H9 (cell line): ENCODE measurements around the gene ZWILCH. TPM values are rescaled to one million over a fixed set of nuclear protein-coding genes. Genes with fewer than 3 reads are reported as not detected.

Source experiments
- DNase-seq: peaks from one replicate; pipeline ENCODE4 v3.0.0-alpha.2; 2017
- H2AFZ ChIP-seq: one replicate; pipeline ENCODE4 v1.6.1; 2013; ENCODE audit warnings: mild to moderate bottlenecking, low read length, control low read depth, moderate library complexity
- H2AK5ac ChIP-seq: 2 replicates; pipeline ENCODE4 v1.6.1; 2013; ENCODE audit warnings: low read length, control low read depth, mixed read lengths; ENCODE audit not compliant: insufficient read length
- H2BK120ac ChIP-seq: one replicate; pipeline ENCODE4 v1.6.1; 2013; ENCODE audit warnings: low read depth, mild to moderate bottlenecking, low read length, control low read depth, inconsistent platforms; ENCODE audit not compliant: poor library complexity, severe bottlenecking
- H2BK12ac ChIP-seq: 2 replicates; pipeline ENCODE4 v1.6.1; 2013; ENCODE audit warnings: low read length, control low read depth, mixed read lengths, low read depth; ENCODE audit not compliant: insufficient read length
- H2BK15ac ChIP-seq: 2 replicates; pipeline ENCODE4 v1.6.1; 2013; ENCODE audit warnings: low read depth, low read length, control low read depth
- H2BK20ac ChIP-seq: one replicate; pipeline ENCODE4 v1.6.1; 2013; ENCODE audit warnings: low read depth, mild to moderate bottlenecking, low read length, control low read depth, inconsistent platforms; ENCODE audit not compliant: poor library complexity, severe bottlenecking
- H2BK5ac ChIP-seq: 2 replicates; pipeline ENCODE4 v1.6.1; 2013; ENCODE audit warnings: low read length, control low read depth, mixed read lengths; ENCODE audit not compliant: insufficient read length
- H3K14ac ChIP-seq: 2 replicates; pipeline ENCODE4 v1.6.1; 2013; ENCODE audit warnings: low read length, control low read depth; ENCODE audit not compliant: insufficient read depth
- H3K18ac ChIP-seq: 2 replicates; pipeline ENCODE4 v1.6.1; 2013; ENCODE audit warnings: low read depth, mild to moderate bottlenecking, mixed read lengths, low read length, control low read depth; ENCODE audit not compliant: insufficient read length
- H3K23ac ChIP-seq: 2 replicates; pipeline ENCODE4 v1.6.1; 2013; ENCODE audit warnings: low read length, control low read depth, mixed read lengths, low read depth; ENCODE audit not compliant: insufficient read length
- H3K23me2 ChIP-seq: 2 replicates; pipeline ENCODE4 v1.6.1; 2013; ENCODE audit warnings: low read depth, mild to moderate bottlenecking, mixed read lengths, low read length, control low read depth; ENCODE audit not compliant: insufficient read length, poor library complexity, severe bottlenecking
- H3K27ac ChIP-seq: 2 replicates; pipeline ENCODE4 v1.5.1; 2013; ENCODE audit warnings: low read length, control low read depth, mixed read lengths, low read depth; ENCODE audit not compliant: insufficient read length
- H3K27me3 ChIP-seq: 2 replicates; pipeline ENCODE4 v1.6.1; 2013; ENCODE audit warnings: low read length, control low read depth, inconsistent platforms; ENCODE audit not compliant: insufficient read depth
- H3K4ac ChIP-seq: 2 replicates; pipeline ENCODE4 v1.6.1; 2013; ENCODE audit warnings: low read depth, mild to moderate bottlenecking, control low read depth, inconsistent platforms, low read length, moderate library complexity
- H3K4me1 ChIP-seq: 2 replicates; pipeline ENCODE4 v1.6.1; 2013; ENCODE audit warnings: low read length, control low read depth, inconsistent platforms; ENCODE audit not compliant: insufficient read depth
- H3K4me2 ChIP-seq: 2 replicates; pipeline ENCODE4 v1.6.1; 2013; ENCODE audit warnings: low read length, control low read depth, mixed read lengths; ENCODE audit not compliant: insufficient read length, insufficient read depth
- H3K56ac ChIP-seq: 2 replicates; pipeline ENCODE4 v1.6.1; 2013; ENCODE audit warnings: low read depth, mild to moderate bottlenecking, mixed read lengths, low read length, control low read depth; ENCODE audit not compliant: insufficient read length
- H3K79me1 ChIP-seq: 2 replicates; pipeline ENCODE4 v1.6.1; 2013; ENCODE audit warnings: low read depth, mild to moderate bottlenecking, moderate library complexity, low read length, control low read depth, inconsistent platforms; ENCODE audit not compliant: insufficient read depth, poor library complexity, severe bottlenecking
- H3K79me2 ChIP-seq: 2 replicates; pipeline ENCODE4 v1.6.1; 2013; ENCODE audit warnings: low read length, control low read depth, inconsistent platforms; ENCODE audit not compliant: insufficient read depth
- H3K9ac ChIP-seq: 2 replicates; pipeline ENCODE4 v1.6.1; 2013; ENCODE audit warnings: low read length, control low read depth, mixed read lengths; ENCODE audit not compliant: insufficient read length; ENCODE audit errors: extremely low read depth
- H3K9me3 ChIP-seq: one replicate; pipeline ENCODE4 v1.6.1; 2013; ENCODE audit warnings: low read depth, low read length, inconsistent platforms; ENCODE audit not compliant: control insufficient read depth
- H3T11ph ChIP-seq: one replicate; pipeline ENCODE4 v1.6.1; 2013; ENCODE audit warnings: mild to moderate bottlenecking, low read length, control low read depth, inconsistent platforms
- H4K20me1 ChIP-seq: one replicate; pipeline ENCODE4 v1.6.1; 2013; ENCODE audit not compliant: control insufficient read depth, insufficient read length, insufficient read depth
- H4K5ac ChIP-seq: 2 replicates; pipeline ENCODE4 v1.6.1; 2013; ENCODE audit warnings: low read depth, mild to moderate bottlenecking, mixed read lengths, low read length, control low read depth; ENCODE audit not compliant: insufficient read length
- H4K8ac ChIP-seq: replicated peaks from 2 replicates; pipeline ENCODE4 v1.6.1; 2013; ENCODE audit warnings: low read length, control low read depth, mixed read lengths, low read depth; ENCODE audit not compliant: insufficient read length
- H4K91ac ChIP-seq: 2 replicates; pipeline ENCODE4 v1.6.1; 2013; ENCODE audit warnings: low read depth, mild to moderate bottlenecking, moderate library complexity, mixed read lengths, low read length, control low read depth; ENCODE audit not compliant: insufficient read length
- H3K27ac Mint-ChIP-seq, 3 experiments: 2 replicates in 2 of 3; 3 replicates in 1 of 3; pipeline ENCODE4 v1.8.0; 2020 to 2021; ENCODE audit warnings: mixed read lengths in 3 of 3, mild to moderate bottlenecking in 1 of 3, moderate library complexity in 1 of 3
- H3K27me3 Mint-ChIP-seq: 2 replicates; pipeline ENCODE4 v1.8.0; 2021; ENCODE audit warnings: low read depth, mild to moderate bottlenecking, moderate library complexity, mixed read lengths
- H3K36me3 Mint-ChIP-seq, 3 experiments: 2 replicates in 2 of 3; 3 replicates in 1 of 3; pipeline ENCODE4 v1.8.0; 2020 to 2021; ENCODE audit warnings: low read depth in 3 of 3, mixed read lengths in 3 of 3; ENCODE audit not compliant: insufficient read depth in 1 of 3
- H3K4me1 Mint-ChIP-seq, 2 experiments: 2 replicates each; pipeline ENCODE4 v1.8.0; 2020; ENCODE audit warnings: mixed read lengths in 2 of 2
- H3K4me3 Mint-ChIP-seq, 2 experiments: 2 replicates in 1 of 2; 3 replicates in 1 of 2; pipeline ENCODE4 v1.8.0; 2020 to 2021; ENCODE audit warnings: mild to moderate bottlenecking in 2 of 2, mixed read lengths in 2 of 2, moderate library complexity in 1 of 2
- H3K9me3 Mint-ChIP-seq, 2 experiments: 2 replicates in 1 of 2; 3 replicates in 1 of 2; pipeline ENCODE4 v1.8.0; 2020; ENCODE audit warnings: mild to moderate bottlenecking in 2 of 2, mixed read lengths in 2 of 2, moderate library complexity in 1 of 2
- WGBS: extraction: QIAGEN DNeasy Blood & Tissue Kit; methylation state at CpG from one replicate; pipeline ENCODE4 v1.1.7; 2013; ENCODE audit warnings: missing lambda C conversion rate, low lambda C conversion rate, mixed read lengths; ENCODE audit not compliant: insufficient read length; ENCODE audit errors: extremely low coverage; 5-methylcytosine and 5-hydroxymethylcytosine counted together
- total RNA-seq: library from RNA; stranded (reverse); gene quantifications from 2 replicates; pipeline ENCODE4 v1.2.1, GENCODE V29; 2021
- TF ChIP-seq, protein P1 (sequence below): fragments of 200-600 bp; sonication (generic); conservative IDR thresholded peaks from 3 replicates; pipeline ENCODE4 v1.8.0; 2021; ENCODE audit warnings: antibody characterized with exemption, mild to moderate bottlenecking

ZWILCH gene
- total RNA-seq, 1 experiment from 2014 or later, result 47.2 TPM

DNA sequence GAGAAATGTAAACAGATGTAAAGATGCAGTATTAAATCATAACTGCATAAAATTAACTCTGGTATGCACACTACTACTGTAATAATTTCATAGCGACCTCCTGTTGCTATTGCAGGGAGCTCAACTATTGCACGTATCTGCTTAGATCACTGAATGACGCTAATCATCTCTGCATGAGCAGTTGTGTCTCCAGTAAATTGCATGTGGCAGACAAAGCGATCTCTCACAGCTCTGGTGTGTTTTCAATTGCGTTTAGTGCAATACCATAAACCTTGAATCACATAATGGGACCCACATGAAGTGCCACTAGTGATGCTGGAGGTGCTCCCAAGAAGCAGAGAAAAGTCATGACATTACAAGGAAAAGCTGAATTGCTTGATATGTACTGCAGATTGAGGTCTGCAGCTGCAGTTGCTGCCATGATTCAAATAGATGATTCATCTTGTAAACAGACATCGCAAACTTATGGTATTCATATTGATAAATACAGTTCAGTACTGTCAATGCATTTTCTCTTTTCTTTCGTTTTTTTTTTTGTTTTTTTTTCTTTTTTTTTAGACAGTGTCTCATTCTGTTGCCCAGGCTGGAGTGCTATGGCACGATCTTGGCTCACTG lies 90.9 kb downstream of the ZWILCH start:
- Histone ChIP-seq H3K14ac (no peak overlapping the region), H2BK20ac (no peak overlapping the region), H2BK12ac (no peak overlapping the region), H4K91ac (no peak overlapping the region), H3K4me1 (no peaks in the 10 kb centered on the region), H3K27me3 (no peaks in the 10 kb centered on the region), H3K27ac (no peak overlapping the region), H2BK5ac (no peak overlapping the region), H3K79me1 (no peaks in the 10 kb centered on the region), H3K56ac (no peak overlapping the region), H4K5ac (no peak overlapping the region), H3K23ac (no peak overlapping the region), H4K20me1 (no peaks in the 10 kb centered on the region), H3K9me3 (no peaks in the 10 kb centered on the region), H3K18ac (no peak overlapping the region), H3K79me2 (no peaks in the 10 kb centered on the region), H4K8ac (no peak overlapping the region), H2BK15ac (no peak overlapping the region), H2AK5ac (no peak overlapping the region), H2AFZ (no peak overlapping the region), H3K4ac (no peak overlapping the region), H3K9ac (no peak overlapping the region), H3K23me2 (no peaks in the 10 kb centered on the region), H2BK120ac (no peak overlapping the region), H3K4me2 (no peak overlapping the region), H3T11ph (no peak overlapping the region)
- Mint-ChIP-seq H3K4me1 (peaks cover 3 to 11% of the 10 kb centered on the region in 2 experiments; a peak in 3 of 4 replicates), H3K27me3 (no peaks in the 10 kb centered on the region), H3K4me3 (no peak overlapping the region), H3K9me3 (no peaks in the 10 kb centered on the region), H3K36me3 (no peaks in the 10 kb centered on the region), H3K27ac (no peak overlapping the region)
- no CpG with 5 or more reads among the region's 8 CpGs for WGBS
- TF ChIP-seq, protein P1, sequence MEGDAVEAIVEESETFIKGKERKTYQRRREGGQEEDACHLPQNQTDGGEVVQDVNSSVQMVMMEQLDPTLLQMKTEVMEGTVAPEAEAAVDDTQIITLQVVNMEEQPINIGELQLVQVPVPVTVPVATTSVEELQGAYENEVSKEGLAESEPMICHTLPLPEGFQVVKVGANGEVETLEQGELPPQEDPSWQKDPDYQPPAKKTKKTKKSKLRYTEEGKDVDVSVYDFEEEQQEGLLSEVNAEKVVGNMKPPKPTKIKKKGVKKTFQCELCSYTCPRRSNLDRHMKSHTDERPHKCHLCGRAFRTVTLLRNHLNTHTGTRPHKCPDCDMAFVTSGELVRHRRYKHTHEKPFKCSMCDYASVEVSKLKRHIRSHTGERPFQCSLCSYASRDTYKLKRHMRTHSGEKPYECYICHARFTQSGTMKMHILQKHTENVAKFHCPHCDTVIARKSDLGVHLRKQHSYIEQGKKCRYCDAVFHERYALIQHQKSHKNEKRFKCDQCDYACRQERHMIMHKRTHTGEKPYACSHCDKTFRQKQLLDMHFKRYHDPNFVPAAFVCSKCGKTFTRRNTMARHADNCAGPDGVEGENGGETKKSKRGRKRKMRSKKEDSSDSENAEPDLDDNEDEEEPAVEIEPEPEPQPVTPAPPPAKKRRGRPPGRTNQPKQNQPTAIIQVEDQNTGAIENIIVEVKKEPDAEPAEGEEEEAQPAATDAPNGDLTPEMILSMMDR, result no peak
- DNase-seq, result no peak
